Measurements from ENCODE around the gene EYS. TPM values are rescaled to one million over a fixed set of nuclear protein-coding genes. Genes with fewer than 3 reads are reported as not detected.

Gene EYS
- total RNA-seq, 1 experiment from 2014 or later, result not detected

GRCh38 chr6:64998204-64998603, 708.8 kb downstream of the EYS start:
- H2AK5ac ChIP-seq (ENCODE audit: insufficient read length, low read length), result no peak overlapping the region
- Mint-ChIP-seq H3K9me3 (peaks cover 0 to 4% of the 10 kb centered on the region in 2 experiments; a peak in 4 of 5 replicates), H3K4me1 (peaks cover 0 to 5% of the 10 kb centered on the region in 2 experiments; a peak in 2 of 4 replicates), H3K27ac (no peak overlapping the region), H3K27me3 (ENCODE audit: low read depth) (no peaks in the 10 kb centered on the region), H3K36me3 (ENCODE audit: insufficient read depth in 1 of 3, low read depth in 3 of 3) (peaks cover 0 to under 1% (median under 1%) of the 10 kb centered on the region in 3 experiments; a peak in 1 of 7 replicates), H3K4me3 (no peak overlapping the region)
- no peak overlapping the region for H2BK20ac ChIP-seq (ENCODE audit: low read depth, low read length, poor library complexity, severe bottlenecking)
- no peaks in the 10 kb centered on the region for H3K27me3 ChIP-seq (ENCODE audit: insufficient read depth, low read length)
- no peak overlapping the region for H3K9ac ChIP-seq (ENCODE audit: extremely low read depth, insufficient read length, low read length)
- no peak overlapping the region for H2BK120ac ChIP-seq (ENCODE audit: low read depth, low read length, poor library complexity, severe bottlenecking)
- H4K91ac ChIP-seq (ENCODE audit: insufficient read length, low read depth, low read length), result no peak overlapping the region
- no peak overlapping the region for H4K8ac ChIP-seq (replicated peaks; ENCODE audit: insufficient read length, low read depth, low read length)
- no peaks in the 10 kb centered on the region for H3K9me3 ChIP-seq (ENCODE audit: control insufficient read depth, low read depth, low read length)
- H3K56ac ChIP-seq (ENCODE audit: insufficient read length, low read depth, low read length), result no peak overlapping the region
- H4K20me1 ChIP-seq (ENCODE audit: control insufficient read depth, insufficient read depth, insufficient read length), result no peaks in the 10 kb centered on the region
- no peak overlapping the region for H3K18ac ChIP-seq (ENCODE audit: insufficient read length, low read depth, low read length)
- H2AFZ ChIP-seq (ENCODE audit: low read length), result no peak overlapping the region
- DNase-seq, result no peak
- no peaks in the 10 kb centered on the region for H3K79me2 ChIP-seq (ENCODE audit: insufficient read depth, low read length)
- no peaks in the 10 kb centered on the region for H3K79me1 ChIP-seq (ENCODE audit: insufficient read depth, low read depth, low read length, poor library complexity, severe bottlenecking)
- H3T11ph ChIP-seq (ENCODE audit: low read length), result no peak overlapping the region
- H3K4me1 ChIP-seq (ENCODE audit: insufficient read depth, low read length), result no peaks in the 10 kb centered on the region
- no peak overlapping the region for H3K4me2 ChIP-seq (ENCODE audit: insufficient read depth, insufficient read length, low read length)
- no peak overlapping the region for H3K23ac ChIP-seq (ENCODE audit: insufficient read length, low read depth, low read length)
- no peak overlapping the region for H3K27ac ChIP-seq (ENCODE audit: insufficient read length, low read depth, low read length)
- TF ChIP-seq CTCF (conservative IDR thresholded peaks at IDR 0.05), result no peak
- no peak overlapping the region for H3K4ac ChIP-seq (ENCODE audit: low read depth, low read length)
- H2BK12ac ChIP-seq (ENCODE audit: insufficient read length, low read depth, low read length), result no peak overlapping the region
- no peaks in the 10 kb centered on the region for H3K23me2 ChIP-seq (ENCODE audit: insufficient read length, low read depth, low read length, poor library complexity, severe bottlenecking)
- no peak overlapping the region for H3K14ac ChIP-seq (ENCODE audit: insufficient read depth, low read length)
- no peak overlapping the region for H4K5ac ChIP-seq (ENCODE audit: insufficient read length, low read depth, low read length)
- no peak overlapping the region for H2BK15ac ChIP-seq (ENCODE audit: low read depth, low read length)
- no peak overlapping the region for H2BK5ac ChIP-seq (ENCODE audit: insufficient read length, low read length)
